ENCODE data around the gene ALKBH5. TPM values are rescaled to one million over a fixed set of nuclear protein-coding genes. Genes with fewer than 3 reads are reported as not detected.
A peak's percentile ranks its signal among the peaks of the same experiment; 100 is the strongest.

ALKBH5 gene
- total RNA-seq, 1 donor from 2014 or later: 99.1 TPM

DNA sequence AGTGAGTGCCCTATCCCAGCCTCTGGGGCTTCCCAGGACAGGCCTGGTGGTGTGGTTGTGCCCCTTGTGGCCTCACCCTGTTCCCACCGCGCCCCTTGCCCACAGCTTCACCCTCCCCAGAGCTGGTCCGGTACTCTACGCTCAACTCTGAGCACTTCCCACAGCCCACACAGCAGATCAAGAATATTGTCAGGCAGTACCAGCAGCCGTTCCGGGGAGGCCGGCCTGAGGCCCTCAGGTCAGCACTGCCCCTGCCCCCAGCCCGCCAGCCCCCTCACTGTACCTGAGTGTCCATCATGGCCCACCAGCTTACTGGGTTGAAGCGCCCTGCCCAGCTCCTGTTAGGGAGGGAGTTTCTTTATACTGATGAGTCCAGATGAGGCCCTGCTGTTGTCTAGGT is 32.3 kb upstream of the ALKBH5 start:
- Histone ChIP-seq H3K4me3 (no peak overlapping the region), H3K4me1 (peaks cover 12% of the 10 kb centered on the region), H3K27me3 (no peaks in the 10 kb centered on the region), H3K36me3 (no peaks in the 10 kb centered on the region), H3K27ac (no peak overlapping the region), H3K9me3 (no peaks in the 10 kb centered on the region)
- TF ChIP-seq CTCF (IDR thresholded peaks at IDR 0.05): no peak
- ATAC-seq (no peak), DNase-seq (no peak)
- intact Hi-C loops (cut with DNase I): no loop called here

- intact Hi-C loops (cut with DNase I): no loop called here
- Histone ChIP-seq H3K27ac (no peak overlapping the region), H3K4me1 (peaks cover 18% of the 10 kb centered on the region), H3K9me3 (no peaks in the 10 kb centered on the region), H3K27me3 (no peaks in the 10 kb centered on the region), H3K36me3 (no peaks in the 10 kb centered on the region), H3K4me3 (no peak overlapping the region)
- no peak for DNase-seq
- no peak for TF ChIP-seq CTCF (IDR thresholded peaks at IDR 0.05)
- ATAC-seq: no peak
Observed at GRCh38 chr17:18155179-18155578, 28.4 kb upstream of the ALKBH5 start.

DNA sequence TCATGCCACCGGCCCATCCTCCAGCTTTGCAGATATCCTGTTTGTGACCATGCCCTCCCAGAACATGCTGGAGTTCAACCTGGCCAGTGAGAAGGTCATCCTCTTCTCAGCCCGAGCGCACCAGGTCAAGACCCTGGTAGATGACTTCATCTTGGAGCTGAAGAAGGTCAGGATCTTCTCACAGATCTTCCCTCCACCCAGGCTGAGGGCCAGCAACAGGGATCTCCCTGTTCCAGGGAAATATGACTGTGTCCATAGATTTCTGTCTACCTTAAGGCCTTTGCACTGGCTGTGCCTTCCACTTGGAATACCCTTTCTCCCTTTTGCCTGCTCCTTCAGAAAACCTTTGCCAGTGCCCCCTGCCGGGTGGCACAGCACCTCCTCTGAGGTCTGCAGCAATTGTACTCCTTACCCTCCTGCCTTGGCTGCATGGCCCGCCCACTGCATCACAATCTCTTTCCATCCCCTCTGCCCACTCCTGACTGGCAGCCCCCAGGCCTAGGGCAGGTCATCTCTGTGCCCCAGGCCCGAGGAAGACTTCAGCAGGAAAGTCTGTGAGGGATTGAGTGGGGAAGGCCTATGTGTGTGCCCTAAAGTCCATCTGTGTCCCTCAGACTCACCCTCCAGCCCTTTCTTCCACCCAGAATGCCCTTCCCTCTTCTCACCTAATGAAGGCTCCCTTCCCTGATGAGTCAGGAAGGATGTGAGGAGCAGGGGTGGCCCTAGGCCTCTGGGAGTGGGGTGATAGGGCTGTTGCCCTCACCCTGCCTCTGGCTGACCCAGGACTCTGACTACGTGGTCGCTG is 27.3 kb upstream of the ALKBH5 start:
- ATAC-seq: no peak
- Histone ChIP-seq H3K4me3 (no peak overlapping the region), H3K9me3 (no peaks in the 10 kb centered on the region), H3K36me3 (no peaks in the 10 kb centered on the region), H3K27me3 (no peaks in the 10 kb centered on the region), H3K27ac (peak overlapping the region; percentile 42), H3K4me1 (peaks cover 18% of the 10 kb centered on the region)
- TF ChIP-seq CTCF (IDR thresholded peaks at IDR 0.05): no peak
- DNase-seq: no peak
- intact Hi-C loops (cut with DNase I): no loop called here

- no peak for TF ChIP-seq CTCF (IDR thresholded peaks at IDR 0.05)
Observed at GRCh38 chr17:18156976-18157280, 26.7 kb upstream of the ALKBH5 start.

GRCh38 chr17:18157354-18157985 is 26.2 kb upstream of the ALKBH5 start:
- H3K9me3 ChIP-seq: no peaks in the 10 kb centered on the region
- no peak overlapping the region for H3K4me3 ChIP-seq
- H3K36me3 ChIP-seq: no peaks in the 10 kb centered on the region
- peaks cover 18% of the 10 kb centered on the region for H3K4me1 ChIP-seq
- DNase-seq (no peak), ATAC-seq (no peak)
- no peak overlapping the region for H3K27ac ChIP-seq
- intact Hi-C loops (cut with DNase I): no loop called here
- no peak for TF ChIP-seq CTCF (IDR thresholded peaks at IDR 0.05)
- no peaks in the 10 kb centered on the region for H3K27me3 ChIP-seq

More at GRCh38 chr17:18156976-18157280, 26.7 kb upstream of the ALKBH5 start:
- no peaks in the 10 kb centered on the region for H3K36me3 ChIP-seq
- no peaks in the 10 kb centered on the region for H3K27me3 ChIP-seq
- intact Hi-C loops (cut with DNase I): no loop called here
- H3K27ac ChIP-seq: no peak overlapping the region
- ATAC-seq: no peak
- peaks cover 18% of the 10 kb centered on the region for H3K4me1 ChIP-seq
- no peak for DNase-seq
- no peaks in the 10 kb centered on the region for H3K9me3 ChIP-seq
- H3K4me3 ChIP-seq: no peak overlapping the region
